ENCODE measurements around the gene GATA2.

Gene GATA2

GRCh38 chr3:128490915-128491690 is 1.9 kb downstream of the GATA2 start:
- no peak for TF ChIP-seq CTCF (IDR thresholded peaks at IDR 0.05; ENCODE audit: low read depth, low read length)
- no peak overlapping the region for H3K4me3 ChIP-seq (ENCODE audit: low read depth, low read length)

- TF ChIP-seq CTCF (IDR thresholded peaks at IDR 0.05; ENCODE audit: low read depth, low read length): no peak
- no peak overlapping the region for H3K4me3 ChIP-seq (ENCODE audit: low read depth, low read length)
Observed at GRCh38 chr3:128490650-128490914, 2.4 kb downstream of the GATA2 start.

- peak overlapping the region; percentile 49 for H3K4me3 ChIP-seq (ENCODE audit: low read depth, low read length)
- TF ChIP-seq CTCF (IDR thresholded peaks at IDR 0.05; ENCODE audit: low read depth, low read length): no peak
Observed at GRCh38 chr3:128489927-128490649, 2.9 kb downstream of the GATA2 start.

GRCh38 chr3:128489674-128489926 is 3.4 kb downstream of the GATA2 start:
- TF ChIP-seq CTCF (IDR thresholded peaks at IDR 0.05; ENCODE audit: low read depth, low read length): no peak
- H3K4me3 ChIP-seq (ENCODE audit: low read depth, low read length): peak overlapping the region; percentile 49

- H3K4me3 ChIP-seq (ENCODE audit: low read depth, low read length): peak overlapping the region; percentile 49
Observed at GRCh38 chr3:128488991-128489673, 3.9 kb downstream of the GATA2 start.

GRCh38 chr3:128488636-128488990 is 4.4 kb downstream of the GATA2 start:
- H3K4me3 ChIP-seq (ENCODE audit: low read depth, low read length): no peak overlapping the region
- TF ChIP-seq CTCF (IDR thresholded peaks at IDR 0.05; ENCODE audit: low read depth, low read length): no peak

More at GRCh38 chr3:128488991-128489673, 3.9 kb downstream of the GATA2 start:
- TF ChIP-seq CTCF (IDR thresholded peaks at IDR 0.05; ENCODE audit: low read depth, low read length): no peak

Data from WI38 (cell line).